ENCODE data around the gene ALDH5A1.

- TF ChIP-seq CTCF (IDR thresholded peaks at IDR 0.05): no peak
- TF ChIP-seq POLR2A (IDR thresholded peaks at IDR 0.05): no peak
- no peak for TF ChIP-seq EP300 (IDR thresholded peaks at IDR 0.05)
Measured at GRCh38 chr6:24549158-24549557, 54.4 kb downstream of the ALDH5A1 start.

All from sigmoid colon (tissue), 4 donors.